Hepatocyte (in vitro differentiated cells): ENCODE data around the gene UGCG. TPM values are rescaled to one million over a fixed set of nuclear protein-coding genes. Genes with fewer than 3 reads are reported as not detected.
A peak's percentile ranks its signal among the peaks of the same experiment; 100 is the strongest.

Experiments used
- DNase-seq: peaks from one replicate; pipeline ENCODE4 v3.0.0-alpha.2; 2016; ENCODE audit warnings: low spot score
- H2AFZ ChIP-seq: fragments of 200-600 bp; sonication (generic); 2 replicates; pipeline ENCODE4 v1.6.0; 2016; ENCODE audit warnings: antibody characterized with exemption, mild to moderate bottlenecking
- H3K27ac ChIP-seq: fragments of 200-600 bp; sonication (generic); 2 replicates; pipeline ENCODE4 v1.5.1; 2016; ENCODE audit warnings: mild to moderate bottlenecking
- H3K27me3 ChIP-seq: fragments of 200-600 bp; sonication (generic); 2 replicates; pipeline ENCODE4 v1.6.1; 2016
- H3K36me3 ChIP-seq: fragments of 200-600 bp; sonication (generic); replicated peaks from 2 replicates; pipeline ENCODE4 v1.5.1; 2016; ENCODE audit warnings: low read depth; ENCODE audit not compliant: insufficient read depth
- H3K4me1 ChIP-seq: fragments of 200-600 bp; sonication (generic); 2 replicates; pipeline ENCODE4 v1.5.1; 2016; ENCODE audit warnings: mild to moderate bottlenecking, moderate library complexity; ENCODE audit not compliant: insufficient read depth
- H3K4me2 ChIP-seq: fragments of 200-600 bp; sonication (generic); 2 replicates; pipeline ENCODE4 v1.6.0; 2016
- H3K4me3 ChIP-seq: fragments of 200-600 bp; sonication (generic); 2 replicates; pipeline ENCODE4 v1.5.1; 2016; ENCODE audit warnings: mild to moderate bottlenecking
- H3K79me2 ChIP-seq: fragments of 200-600 bp; sonication (generic); 2 replicates; pipeline ENCODE4 v1.6.0; 2017; ENCODE audit warnings: mild to moderate bottlenecking
- H3K9me2 ChIP-seq: fragments of 200-600 bp; sonication (generic); replicated peaks from 2 replicates; pipeline ENCODE4 v1.6.0; 2017; ENCODE audit warnings: mild to moderate bottlenecking; ENCODE audit not compliant: insufficient read depth
- H3K9me3 ChIP-seq: fragments of 200-600 bp; sonication (generic); 2 replicates; pipeline ENCODE4 v1.5.1; 2016; ENCODE audit warnings: low read depth, mild to moderate bottlenecking
- H4K20me1 ChIP-seq: fragments of 200-600 bp; sonication (generic); 2 replicates; pipeline ENCODE4 v1.6.0; 2016; ENCODE audit warnings: mild to moderate bottlenecking; ENCODE audit not compliant: insufficient read depth, poor library complexity, severe bottlenecking
- CTCF ChIP-seq: fragments of 200-600 bp; sonication (generic); IDR thresholded peaks from 2 replicates; pipeline ENCODE4 v1.5.1; 2016; ENCODE audit warnings: antibody characterized with exemption, mild to moderate bottlenecking; ENCODE audit not compliant: poor library complexity
- EZH2 ChIP-seq: fragments of 200-600 bp; sonication (generic); IDR thresholded peaks from 2 replicates; pipeline ENCODE4 v1.6.1; 2016; ENCODE audit warnings: antibody characterized with exemption, mild to moderate bottlenecking, borderline replicate concordance
- EZH2phosphoT487 ChIP-seq: fragments of 200-600 bp; sonication (generic); IDR thresholded peaks from one replicate; pipeline ENCODE4 v1.6.1; 2018; ENCODE audit warnings: antibody characterized with exemption, mild to moderate bottlenecking, low read depth, moderate library complexity; ENCODE audit not compliant: unreplicated experiment, severe bottlenecking
- WGBS: methylation state at CpG from one replicate; pipeline ENCODE4 v1.1.6; 2016; ENCODE audit warnings: low lambda C conversion rate; ENCODE audit errors: missing lambda C conversion rate; 5-methylcytosine and 5-hydroxymethylcytosine counted together
- polyA plus RNA-seq: library from polyadenylated mRNA; unstranded; fragments of >200 nt; fragmentation: Nextera tagmentation; extraction: Ambion mirVana; gene quantifications from 2 replicates; pipeline ENCODE4 v1.2.1, GENCODE V29; 2016
- total RNA-seq: library from RNA; depleted of rRNA; stranded (reverse); fragments of >200 nt; gene quantifications from 2 replicates; pipeline ENCODE4 v1.2.3, GENCODE V29; 2014

The UGCG gene
- total and polyA plus RNA-seq, 2 experiments from 2014 or later: 54.6 to 107 TPM

- TF ChIP-seq CTCF (no peak), EZH2 (no peak), EZH2phosphoT487 (no peak)
- 87% methylated on average over 3 of the region's 3 CpGs for WGBS
- H3K27me3 ChIP-seq: no peaks in the 10 kb centered on the region
- no peak overlapping the region for H2AFZ ChIP-seq
- H3K79me2 ChIP-seq: no peaks in the 10 kb centered on the region
- no peaks in the 10 kb centered on the region for H3K9me3 ChIP-seq
- no peak overlapping the region for H3K27ac ChIP-seq
- no peak for DNase-seq
- no peaks in the 10 kb centered on the region for H4K20me1 ChIP-seq
- no peaks in the 10 kb centered on the region for H3K9me2 ChIP-seq
- H3K4me1 ChIP-seq: no peaks in the 10 kb centered on the region
- no peak overlapping the region for H3K4me2 ChIP-seq
- no peak overlapping the region for H3K4me3 ChIP-seq
- no peaks in the 10 kb centered on the region for H3K36me3 ChIP-seq
Observed at GRCh38 chr9:111952559-111952958, 55.9 kb downstream of the UGCG start.

- H2AFZ ChIP-seq: no peak overlapping the region
- H3K4me3 ChIP-seq: no peak overlapping the region
- no peaks in the 10 kb centered on the region for H3K36me3 ChIP-seq
- H3K9me3 ChIP-seq: no peaks in the 10 kb centered on the region
- H3K27me3 ChIP-seq: no peaks in the 10 kb centered on the region
- WGBS: 86% methylated on average over 3 of the region's 3 CpGs
- DNase-seq: no peak
- no peaks in the 10 kb centered on the region for H3K9me2 ChIP-seq
- no peaks in the 10 kb centered on the region for H3K4me1 ChIP-seq
- no peaks in the 10 kb centered on the region for H3K79me2 ChIP-seq
- TF ChIP-seq EZH2phosphoT487: no peak
- no peak for TF ChIP-seq CTCF
- no peak for TF ChIP-seq EZH2
- no peak overlapping the region for H3K27ac ChIP-seq
- no peaks in the 10 kb centered on the region for H4K20me1 ChIP-seq
- H3K4me2 ChIP-seq: no peak overlapping the region
Observed at GRCh38 chr9:111953444-111953843, 56.8 kb downstream of the UGCG start.

- Histone ChIP-seq H3K27me3 (no peaks in the 10 kb centered on the region), H3K4me1 (peaks cover 2% of the 10 kb centered on the region), H3K9me2 (no peaks in the 10 kb centered on the region), H2AFZ (no peak overlapping the region), H3K36me3 (no peaks in the 10 kb centered on the region), H3K9me3 (no peaks in the 10 kb centered on the region), H3K4me2 (no peak overlapping the region), H3K27ac (peak overlapping the region; percentile 29), H3K79me2 (no peaks in the 10 kb centered on the region), H4K20me1 (no peaks in the 10 kb centered on the region), H3K4me3 (no peak overlapping the region)
- no peak for TF ChIP-seq EZH2
- no peak for TF ChIP-seq EZH2phosphoT487
- no peak for TF ChIP-seq CTCF
- DNase-seq: no peak
- WGBS: 61% methylated on average over 6 of the region's 6 CpGs
Observed at GRCh38 chr9:111955048-111955447, 58.4 kb downstream of the UGCG start.
